NCI-H2196 (cell line): ENCODE data around the gene PVALEF.
A peak's percentile ranks its signal among the peaks of the same experiment; 100 is the strongest.

Source experiments
- DNase-seq: peaks from one replicate; lab custom pipeline; 2025; ENCODE audit not compliant: unreplicated experiment; lab: John Stamatoyannopoulos, UW

PVALEF gene

DNA sequence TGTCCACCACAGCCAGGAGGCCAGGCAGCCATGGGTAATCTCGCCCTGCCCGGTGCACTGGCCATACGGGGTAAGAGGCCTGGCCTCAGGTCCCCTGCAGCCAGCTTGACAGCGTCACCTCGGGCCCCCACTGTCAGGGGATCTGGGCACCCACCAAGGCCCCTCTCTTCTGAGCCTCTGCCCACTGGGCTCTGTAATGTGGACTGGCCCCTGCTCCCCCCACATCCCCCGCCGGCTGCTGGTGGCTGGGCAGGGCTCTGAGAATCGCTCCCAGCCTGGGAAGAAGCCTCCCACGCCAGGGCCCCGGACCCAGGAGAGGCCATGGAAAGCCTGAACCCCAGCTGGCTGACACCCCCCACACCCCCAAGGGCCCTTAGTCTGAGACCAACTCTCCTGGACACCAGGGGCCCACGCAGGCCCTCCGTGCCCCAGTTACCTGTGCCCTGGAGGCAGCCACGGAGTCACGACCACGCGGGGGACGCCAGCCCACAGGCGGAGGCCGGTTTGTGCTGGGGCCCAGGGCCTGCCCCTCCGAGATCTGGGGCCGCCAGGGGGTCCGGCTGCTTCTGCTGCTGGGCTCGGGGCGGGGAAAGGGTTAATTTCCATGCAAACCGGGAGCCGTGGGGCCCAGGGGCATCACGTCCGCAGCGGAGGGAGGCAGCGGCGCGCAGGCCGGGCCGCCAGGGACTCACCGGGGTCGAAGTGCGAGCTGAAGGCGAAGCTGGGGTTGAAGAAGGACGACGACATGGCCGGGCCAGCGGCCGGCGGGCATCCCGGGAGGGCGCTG lies at the start of gene PVALEF:
PVALEF (plus strand) TSS at position 262 of the 787 bp plus-strand sequence. CDS start 15,720 bp downstream, outside the sequence.
- DNase-seq = no peak

GRCh38 chr17:81115749-81116464 lies 49.4 kb upstream of the PVALEF start:
- DNase-seq = no peak

DNA sequence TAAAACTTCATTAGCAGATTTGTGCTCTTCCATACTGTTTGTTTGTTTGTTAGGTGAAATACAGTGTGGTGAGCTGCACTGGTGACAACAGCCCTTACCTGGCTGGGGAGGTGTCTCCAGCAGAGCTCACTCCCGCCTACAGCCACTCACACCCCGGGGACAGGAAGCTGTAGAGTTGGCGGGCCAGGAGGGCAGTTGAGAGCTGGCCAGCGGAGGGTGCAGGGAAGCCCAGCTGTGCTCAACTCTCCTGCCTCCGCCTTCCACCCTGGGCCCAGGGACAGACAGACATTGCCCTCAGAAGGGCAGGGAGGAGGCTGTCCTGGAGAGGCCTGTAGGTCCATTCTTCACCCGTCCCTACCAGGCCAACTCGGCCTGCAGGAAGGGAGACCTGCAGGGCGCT lies 48.6 kb upstream of the PVALEF start:
- peak; percentile 26 for DNase-seq

DNA sequence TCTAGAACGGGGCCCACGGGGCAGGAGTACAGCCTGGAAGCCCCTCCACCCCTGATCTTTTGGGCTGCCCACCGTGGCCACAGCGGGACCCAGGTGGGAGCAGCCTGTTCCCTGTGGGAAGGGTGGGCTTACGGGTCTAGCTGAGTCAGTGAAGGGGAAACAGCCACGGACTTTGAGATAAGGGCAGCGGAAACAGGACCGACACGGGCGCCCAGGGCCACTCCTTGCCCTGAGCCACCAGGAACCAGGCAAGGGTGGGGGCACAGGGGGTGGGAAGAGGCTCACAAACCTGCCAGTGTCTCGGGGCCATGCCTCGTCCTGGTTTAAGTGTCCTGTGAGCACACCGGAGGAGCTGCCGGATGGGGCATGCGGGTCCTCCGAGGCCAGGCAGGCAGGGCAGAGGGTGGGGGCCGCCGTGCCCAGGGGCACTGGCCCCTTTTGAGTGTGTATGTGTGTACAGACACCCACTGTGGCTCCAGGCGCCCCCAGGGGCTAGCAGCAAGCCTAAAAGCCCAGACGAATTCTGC lies 47.6 kb upstream of the PVALEF start:
- DNase-seq = no peak

GRCh38 chr17:81118308-81119221 lies 46.7 kb upstream of the PVALEF start:
- DNase-seq = no peak

DNA sequence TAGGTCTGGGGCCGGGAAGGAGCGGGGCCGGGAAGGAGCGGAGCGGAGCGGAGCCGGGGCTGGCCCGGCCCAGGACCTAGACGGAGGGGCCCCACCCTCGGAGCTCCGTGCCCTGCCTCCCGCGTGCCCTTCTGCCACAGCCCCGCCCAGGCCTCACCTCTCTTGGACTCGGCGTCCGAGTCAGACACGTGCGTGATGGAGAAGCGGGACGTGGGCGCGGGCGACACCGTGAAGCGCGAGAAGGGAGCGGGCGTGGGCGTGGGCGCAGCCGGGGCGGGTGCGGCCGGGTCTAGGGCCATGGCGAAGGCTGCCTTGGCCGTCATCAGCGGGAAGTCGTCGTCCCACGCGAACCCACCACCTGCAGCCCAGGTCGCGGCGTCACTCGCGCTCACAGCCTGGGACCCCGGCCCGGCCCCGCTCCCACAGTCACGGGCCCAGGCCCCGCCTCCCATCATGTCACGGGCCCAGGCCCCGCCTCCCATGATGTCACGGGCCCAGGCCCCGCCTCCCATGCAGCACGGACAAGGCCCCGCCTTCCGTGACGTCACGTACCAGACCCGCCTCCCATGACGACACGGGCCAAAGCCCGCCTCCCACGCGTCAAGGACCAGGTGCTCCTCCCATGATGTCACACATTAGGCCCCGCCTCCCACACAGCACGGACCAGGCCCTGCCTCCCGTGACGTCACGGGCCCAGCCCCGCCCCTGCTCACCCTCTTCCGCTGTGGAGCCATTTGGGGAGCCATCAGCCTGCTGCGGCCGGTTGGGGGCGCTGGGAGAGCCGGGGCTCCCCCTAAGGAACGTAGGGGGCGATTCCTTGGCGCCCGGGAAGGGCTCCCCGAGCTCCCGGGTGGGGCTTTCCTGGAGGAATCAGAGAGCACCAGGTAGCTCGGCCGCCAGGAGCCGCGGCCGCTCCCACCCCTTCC lies 45.8 kb upstream of the PVALEF start:
- peak; percentile 72 for DNase-seq

DNA sequence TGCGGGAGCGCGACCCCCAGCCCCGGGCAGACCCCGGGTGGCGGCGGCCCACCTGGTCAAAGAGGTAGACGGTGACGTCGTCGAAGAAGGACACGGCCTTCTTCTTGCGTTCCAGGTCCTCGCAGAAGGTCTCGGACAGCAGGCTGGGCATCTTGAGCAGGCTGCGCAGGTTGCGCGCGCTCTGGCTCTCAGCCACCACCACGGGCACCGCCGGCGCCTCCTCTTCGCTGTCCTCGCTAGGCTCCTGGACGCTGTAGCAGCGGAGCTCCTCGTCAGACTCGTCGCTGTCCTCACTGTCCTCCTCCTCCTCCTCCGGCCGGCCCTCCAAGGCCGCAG lies 45.2 kb upstream of the PVALEF start:
- DNase-seq = no peak

DNA sequence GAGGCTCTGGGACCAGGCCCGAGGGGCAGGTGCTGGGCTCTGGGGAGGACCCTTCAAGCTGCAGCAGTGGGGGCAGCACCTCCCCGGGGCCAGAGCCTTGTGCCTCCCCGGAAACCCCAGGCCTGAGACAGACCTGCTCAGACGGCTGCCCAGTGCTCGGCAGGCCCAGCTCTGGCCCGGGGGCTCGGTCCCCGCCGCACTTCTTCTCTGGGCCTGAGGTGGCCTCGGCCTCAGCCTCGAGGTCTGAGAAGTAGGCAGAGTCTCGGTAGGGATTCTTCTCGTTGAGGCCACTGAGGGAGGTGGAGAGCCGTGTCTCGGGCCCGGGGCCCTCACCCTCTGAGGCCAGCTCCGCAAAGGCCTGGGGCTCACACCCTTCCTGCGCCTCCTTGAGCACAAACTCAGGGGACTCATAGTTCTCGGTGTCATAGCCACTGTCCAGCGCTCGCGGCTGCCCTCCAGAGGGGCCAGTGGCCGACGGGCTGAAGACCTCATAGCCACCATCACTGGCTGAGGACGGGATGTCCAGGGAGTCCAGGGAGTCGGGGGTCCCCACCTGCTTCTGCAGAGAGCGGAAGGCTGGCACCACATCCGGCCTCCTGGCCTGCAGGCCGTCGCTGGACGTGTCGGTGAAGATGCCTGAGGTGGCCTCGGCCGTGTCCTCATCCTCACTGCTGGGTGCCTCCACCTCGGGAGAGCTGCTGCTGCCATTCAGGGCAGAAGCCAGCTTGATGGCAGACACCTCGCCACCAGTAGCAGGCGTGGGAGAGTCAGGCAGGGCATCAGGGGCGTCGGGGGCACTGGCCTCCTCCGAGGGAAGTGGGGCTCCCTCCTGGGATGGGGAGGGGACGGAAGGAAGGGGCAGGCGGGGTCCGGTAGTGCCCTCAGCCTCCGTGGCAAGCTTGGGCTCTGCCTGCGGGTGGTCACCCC lies 44.3 kb upstream of the PVALEF start:
- no peak for DNase-seq

DNA sequence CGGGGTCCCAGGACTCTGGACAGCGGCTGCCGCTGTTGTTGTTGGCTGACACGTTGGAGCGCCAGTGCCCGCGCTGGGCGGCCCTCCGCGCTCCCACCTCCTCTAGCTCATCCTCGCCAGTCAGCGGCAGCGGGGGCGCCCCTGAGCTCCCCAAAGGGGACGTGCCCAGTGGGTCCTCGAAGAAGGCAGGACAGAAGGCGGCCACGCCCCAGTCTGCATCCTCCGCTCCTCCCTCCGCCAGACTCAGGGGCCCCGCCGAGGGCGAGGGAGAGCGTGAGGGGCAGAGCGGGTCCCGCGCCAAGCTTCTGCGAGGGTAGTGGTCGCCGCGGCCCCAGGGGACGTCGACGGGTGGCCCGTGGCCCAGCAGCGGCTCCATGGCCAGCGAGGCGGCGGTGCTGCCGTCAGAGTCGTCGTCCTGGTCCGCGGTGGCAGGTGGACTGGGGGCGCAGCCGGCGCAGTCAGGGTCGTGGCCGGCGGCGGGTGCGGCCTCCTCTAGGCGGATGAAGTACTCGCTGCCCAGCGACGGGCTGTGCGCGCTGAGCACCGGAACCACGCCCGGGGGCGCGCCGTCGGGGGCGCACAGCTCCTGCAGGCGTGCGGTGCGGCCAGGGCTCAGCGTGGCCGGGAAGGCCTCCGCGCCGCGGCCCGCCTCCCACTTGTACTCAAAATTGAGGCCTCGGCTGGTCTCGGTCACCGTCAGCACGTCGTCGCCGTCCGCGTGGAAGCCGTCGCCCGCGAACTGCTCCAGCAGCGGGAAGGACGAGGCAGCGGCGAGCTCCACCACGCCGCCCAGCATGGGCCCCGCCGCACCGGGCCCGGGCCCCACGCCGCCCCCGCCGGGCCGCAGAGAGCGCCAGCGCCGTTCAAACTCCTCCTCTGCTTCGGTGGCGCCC lies 43.2 kb upstream of the PVALEF start:
- no peak for DNase-seq

DNA sequence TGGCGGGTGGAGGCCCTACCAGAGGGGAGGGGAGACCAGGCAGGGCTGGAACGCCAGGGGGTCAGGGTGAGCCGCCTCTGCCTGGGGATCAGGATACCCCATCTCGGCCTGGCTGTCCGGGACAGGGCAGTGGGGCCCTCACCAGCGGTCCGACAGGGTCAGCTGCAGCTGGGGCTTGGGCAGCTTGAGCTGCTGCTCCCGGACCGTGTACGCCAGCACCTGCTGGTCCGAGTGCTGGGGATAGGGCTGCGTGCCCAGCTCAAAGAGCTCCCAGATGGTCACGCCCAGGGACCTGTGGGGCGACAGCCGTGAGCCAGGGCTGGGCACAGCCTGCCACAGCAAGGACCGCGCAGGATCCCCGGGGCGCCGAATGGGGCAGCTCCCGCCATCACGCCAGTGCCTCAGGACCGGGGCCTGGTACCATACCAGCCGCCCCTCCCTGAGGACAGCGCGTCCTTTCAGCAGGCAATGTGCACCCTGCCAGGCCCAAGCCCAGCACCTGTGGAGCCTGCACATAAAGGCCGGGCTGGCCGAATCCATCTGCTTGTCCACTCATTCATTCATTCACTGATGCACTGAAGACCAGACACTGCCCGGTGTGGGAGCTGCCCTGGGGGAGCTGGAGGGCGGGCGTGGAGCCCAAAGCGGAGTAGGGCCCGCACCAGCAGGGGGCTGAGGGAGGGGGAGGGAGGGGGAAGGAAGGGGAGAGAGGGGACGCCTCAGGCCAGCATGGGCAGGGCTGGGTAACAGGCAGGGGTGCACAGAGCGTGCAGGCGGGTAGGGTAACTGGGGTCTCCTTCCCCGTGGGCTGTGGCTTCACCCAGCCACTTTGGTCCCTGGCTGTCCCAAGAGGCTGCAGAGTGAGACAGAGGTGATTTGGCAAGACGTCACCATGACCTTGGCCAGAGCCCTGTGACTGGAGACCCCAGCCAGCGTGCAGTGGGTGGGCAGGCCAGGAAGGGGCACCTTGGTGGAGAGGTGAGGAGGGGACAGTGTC lies 42.0 kb upstream of the PVALEF start:
- no peak for DNase-seq

DNA sequence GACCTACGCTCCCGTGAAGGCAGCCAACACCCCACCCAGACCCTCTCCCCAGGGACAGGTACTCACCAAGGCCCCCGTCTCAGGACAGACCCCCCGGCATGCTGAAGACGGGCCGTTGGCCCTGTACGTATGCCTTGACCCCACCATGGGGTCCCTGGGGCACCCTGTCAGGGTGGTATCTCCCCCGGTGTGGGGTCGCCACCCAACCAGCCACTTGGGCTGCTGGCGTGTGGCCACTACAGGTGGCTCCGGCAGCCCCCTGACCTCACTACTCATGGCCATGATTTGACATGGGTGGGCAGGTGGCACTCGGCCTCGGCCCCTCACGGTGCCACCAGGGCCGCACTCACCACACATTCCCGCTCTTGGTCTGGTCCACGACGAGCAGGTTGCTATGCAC lies 40.9 kb upstream of the PVALEF start:
- no peak for DNase-seq

DNA sequence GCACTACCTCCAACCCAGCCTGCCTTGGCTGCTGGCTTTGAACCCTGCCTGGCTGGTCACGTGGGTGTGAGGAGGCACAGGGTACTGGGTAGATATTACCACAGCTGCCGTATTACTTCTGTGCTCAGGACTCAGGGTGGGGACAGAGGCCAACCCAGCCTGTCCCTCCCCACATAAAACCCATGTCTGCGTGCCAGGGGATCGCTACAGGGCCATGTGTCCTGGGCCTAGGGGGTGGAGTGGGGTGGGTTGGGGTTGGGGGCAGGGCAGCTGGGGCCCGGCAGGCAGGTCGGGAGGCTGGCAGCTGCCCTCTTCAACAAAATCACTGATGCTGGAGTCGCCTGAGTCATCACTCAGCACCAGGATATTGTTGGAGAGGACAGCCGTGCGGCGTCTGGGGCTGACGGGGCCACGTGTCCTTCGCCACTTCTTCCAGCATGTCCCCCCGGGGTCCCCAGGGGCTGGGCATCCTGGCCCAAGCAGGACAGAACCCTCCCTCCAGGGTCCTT lies 39.7 kb upstream of the PVALEF start:
- no peak for DNase-seq

DNA sequence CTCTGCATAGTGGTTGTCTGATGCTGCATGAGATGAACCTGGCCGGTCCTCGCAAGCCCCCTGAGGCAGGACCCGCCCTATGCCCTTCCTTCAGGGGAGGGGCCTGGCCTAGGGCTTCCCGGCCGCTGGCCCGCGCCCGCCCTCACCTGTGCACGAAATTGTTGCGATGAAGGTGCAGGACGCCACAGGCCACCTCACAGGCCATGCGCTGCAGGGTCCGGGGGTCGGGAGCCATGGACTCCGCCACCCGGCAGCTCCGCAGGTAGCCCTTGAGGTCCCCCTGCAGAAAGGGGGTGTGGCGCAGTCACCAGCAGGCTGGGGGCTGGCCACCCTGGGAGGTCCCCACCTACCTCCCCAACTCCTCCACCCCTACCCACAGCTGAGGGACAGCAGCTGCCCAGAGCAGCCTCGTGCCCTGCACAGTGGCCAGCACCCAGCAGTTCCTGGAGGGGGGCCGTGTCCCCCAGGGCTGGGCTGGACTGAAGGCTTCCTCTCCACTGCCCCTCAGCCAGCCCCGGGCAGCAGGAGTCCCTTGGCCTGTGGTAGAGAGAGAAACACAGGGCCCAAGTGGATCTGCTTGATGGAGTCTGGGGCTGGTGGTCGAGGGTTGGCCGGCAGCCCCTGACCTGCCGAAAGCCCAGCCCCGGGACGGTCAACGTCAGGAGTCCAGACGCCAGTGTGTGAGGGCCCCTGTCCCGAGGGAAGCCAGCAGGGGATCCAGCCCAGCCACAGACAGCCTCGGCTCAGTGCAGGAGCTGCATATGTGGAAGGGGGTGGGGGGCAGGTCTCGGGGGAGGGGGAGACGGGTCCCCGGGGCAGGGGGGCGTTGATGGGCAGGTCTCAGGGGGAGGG lies 38.8 kb upstream of the PVALEF start:
- DNase-seq = no peak

DNA sequence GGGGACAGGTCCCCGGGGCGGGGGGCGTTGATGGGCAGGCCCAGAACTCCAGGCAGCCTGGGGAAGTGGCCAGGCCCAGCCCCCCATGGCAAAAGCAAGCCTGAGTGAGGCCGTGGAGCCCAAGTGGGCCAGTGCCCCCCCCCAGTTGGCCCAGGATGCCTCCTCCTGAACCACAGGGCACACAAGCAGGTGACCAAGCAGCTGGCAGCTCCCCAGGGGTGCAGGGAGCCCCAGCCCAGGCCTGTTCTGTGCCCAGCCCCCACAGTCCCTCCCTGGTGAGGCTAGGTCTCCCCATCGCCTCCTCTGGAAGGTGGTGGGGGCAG lies 38.2 kb upstream of the PVALEF start:
- no peak for DNase-seq

DNA sequence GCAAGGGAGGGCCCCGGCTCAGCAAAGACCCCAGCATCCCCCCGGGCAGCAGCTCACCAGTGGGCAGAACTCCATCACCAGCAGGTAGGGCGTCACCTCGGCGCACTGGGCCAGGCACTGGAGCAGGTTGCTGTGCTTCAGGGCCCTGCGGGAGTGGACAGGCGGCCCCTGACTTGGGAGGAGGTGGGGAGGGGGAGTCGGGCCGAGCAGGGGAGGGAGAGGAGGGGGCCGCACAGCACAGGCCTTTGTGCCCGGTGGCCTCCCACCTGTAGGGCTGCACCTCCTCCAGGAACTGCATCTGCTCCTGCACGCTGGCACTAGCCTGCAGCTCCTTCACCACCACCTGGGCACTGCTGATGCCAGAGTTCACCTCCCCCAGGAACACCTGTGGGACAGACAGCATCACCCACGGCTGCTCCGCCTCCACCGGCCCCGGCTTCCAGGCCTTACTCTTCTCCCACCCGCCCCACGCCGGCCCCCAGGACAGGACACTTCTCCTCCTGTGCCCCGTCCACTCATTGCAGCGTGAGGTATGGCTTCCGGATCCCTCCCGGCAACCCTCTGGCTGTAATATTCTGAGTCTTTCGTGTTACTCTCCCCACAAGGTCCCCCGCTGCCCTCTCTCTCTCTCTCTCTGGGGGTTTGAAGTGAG lies 37.7 kb upstream of the PVALEF start:
- DNase-seq = no peak

DNA sequence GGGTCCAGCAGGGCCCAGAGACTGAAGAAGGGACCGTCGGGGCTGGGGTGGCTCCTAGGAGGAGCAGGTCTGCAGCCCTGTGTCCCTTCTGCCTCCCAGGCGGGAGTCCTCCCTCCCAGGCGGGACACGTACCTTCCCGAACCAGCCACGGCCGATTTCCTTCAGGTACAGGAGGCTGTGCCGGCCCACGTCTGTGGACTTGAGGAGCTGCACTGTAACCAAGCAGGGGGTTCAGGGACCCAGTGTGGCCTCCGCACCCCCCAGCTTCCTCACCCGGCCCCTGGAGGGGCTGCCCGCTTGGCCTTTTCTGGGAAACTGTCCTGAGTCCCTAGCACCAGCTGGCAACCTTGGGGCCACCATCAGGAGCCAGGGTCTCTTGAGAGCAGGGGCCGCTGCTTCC lies 37.0 kb upstream of the PVALEF start:
- no peak for DNase-seq
